ENCODE results near the gene RABEP2.
"Not testable (repeated sequence)": the region's sequence is repeated elsewhere in the genome, so short reads cannot be mapped to it uniquely, and the experiment has no call there.

Gene RABEP2

GRCh38 chr16:28903344-28904042 is 21.5 kb downstream of the RABEP2 start:
- no peak for DNase-seq

- DNase-seq, result no peak
Measured at GRCh38 chr16:28902909-28903308, 22.1 kb downstream of the RABEP2 start.

- no peak for DNase-seq
Measured at GRCh38 chr16:28901862-28902261, 23.2 kb downstream of the RABEP2 start.

DNA sequence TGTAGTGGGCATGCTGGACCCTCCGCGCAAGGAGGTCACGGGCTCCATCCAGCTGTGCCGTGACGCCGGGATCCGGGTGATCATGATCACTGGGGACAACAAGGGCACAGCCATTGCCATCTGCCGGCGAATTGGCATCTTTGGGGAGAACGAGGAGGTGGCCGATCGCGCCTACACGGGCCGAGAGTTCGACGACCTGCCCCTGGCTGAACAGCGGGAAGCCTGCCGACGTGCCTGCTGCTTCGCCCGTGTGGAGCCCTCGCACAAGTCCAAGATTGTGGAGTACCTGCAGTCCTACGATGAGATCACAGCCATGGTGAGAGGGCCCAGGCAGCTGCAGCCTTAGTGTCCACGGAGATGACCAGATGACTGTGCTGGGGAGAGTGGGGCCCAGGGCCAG is 24.4 kb downstream of the RABEP2 start:
- no peak for DNase-seq

DNA sequence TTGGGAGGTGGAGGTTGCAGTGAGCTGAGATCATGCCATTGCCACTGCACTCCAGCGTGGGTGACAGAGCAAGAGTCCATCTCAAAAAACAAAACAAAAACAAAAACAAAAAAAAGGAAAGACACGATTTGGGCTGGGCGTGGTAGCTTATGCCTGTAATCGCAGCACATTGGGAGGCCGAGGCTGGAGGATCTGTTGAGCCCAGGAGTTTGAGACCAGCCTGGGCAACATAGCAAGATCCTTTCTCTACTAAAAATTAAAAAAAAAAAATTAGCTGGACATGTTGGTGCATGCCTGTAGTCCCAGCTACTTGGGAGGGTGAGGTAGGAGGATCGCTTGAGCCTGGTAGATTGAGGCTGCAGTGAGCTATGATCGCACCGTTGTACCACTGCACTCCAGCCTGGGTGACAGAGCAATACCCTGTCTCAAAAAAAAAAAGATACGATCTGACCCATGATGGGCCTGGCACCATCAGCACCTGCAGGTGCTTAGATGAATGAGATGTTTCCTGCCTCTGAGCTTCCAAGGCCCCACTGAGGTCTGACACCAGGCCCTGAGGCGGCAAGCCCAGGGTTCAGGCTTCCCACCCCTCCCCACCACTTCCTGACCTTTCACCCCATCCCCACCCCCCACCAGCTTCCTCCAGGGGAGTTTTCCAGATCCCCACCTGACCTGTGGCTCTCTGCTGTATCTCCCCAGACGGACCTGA is 25.0 kb downstream of the RABEP2 start:
- no peak for DNase-seq

- no peak for DNase-seq
Measured at GRCh38 chr16:28898942-28899341, 26.1 kb downstream of the RABEP2 start.

DNA sequence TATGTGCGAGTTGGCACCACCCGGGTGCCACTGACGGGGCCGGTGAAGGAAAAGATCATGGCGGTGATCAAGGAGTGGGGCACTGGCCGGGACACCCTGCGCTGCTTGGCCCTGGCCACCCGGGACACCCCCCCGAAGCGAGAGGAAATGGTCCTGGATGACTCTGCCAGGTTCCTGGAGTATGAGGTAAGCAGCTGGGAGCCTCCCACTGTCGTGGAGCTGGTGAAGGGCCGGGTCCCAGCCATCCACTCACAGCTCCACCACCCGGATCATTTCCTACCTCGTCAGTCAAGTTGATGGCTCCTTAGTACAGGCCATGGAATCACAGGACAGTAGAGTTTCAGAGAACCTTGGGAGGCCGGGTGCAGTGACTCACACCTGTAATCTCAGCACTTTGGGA is 26.8 kb downstream of the RABEP2 start:
- no peak for DNase-seq

DNA sequence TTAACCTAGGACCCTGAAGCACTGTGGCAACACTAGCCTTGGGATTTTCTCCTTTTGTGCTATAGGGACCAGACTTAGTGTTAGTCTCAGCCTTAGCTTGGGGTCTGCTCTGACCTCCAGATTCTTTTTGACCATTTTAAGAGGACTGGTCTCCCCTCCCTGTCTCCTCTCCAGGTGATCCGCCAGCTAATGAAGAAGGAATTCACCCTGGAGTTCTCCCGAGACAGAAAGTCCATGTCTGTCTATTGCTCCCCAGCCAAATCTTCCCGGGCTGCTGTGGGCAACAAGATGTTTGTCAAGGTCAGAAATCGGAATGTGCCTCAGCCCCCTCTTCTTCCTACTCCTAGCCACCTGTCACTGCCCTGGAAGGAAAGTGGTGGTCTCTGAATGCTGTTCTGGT is 27.2 kb downstream of the RABEP2 start:
- DNase-seq, result no peak

- DNase-seq, result no peak
Measured at GRCh38 chr16:28895609-28896008, 29.4 kb downstream of the RABEP2 start.

- DNase-seq, result no peak
Measured at GRCh38 chr16:28893291-28893690, 31.7 kb downstream of the RABEP2 start.

GRCh38 chr16:28891964-28892890 is 32.8 kb downstream of the RABEP2 start:
- no peak for DNase-seq

DNA sequence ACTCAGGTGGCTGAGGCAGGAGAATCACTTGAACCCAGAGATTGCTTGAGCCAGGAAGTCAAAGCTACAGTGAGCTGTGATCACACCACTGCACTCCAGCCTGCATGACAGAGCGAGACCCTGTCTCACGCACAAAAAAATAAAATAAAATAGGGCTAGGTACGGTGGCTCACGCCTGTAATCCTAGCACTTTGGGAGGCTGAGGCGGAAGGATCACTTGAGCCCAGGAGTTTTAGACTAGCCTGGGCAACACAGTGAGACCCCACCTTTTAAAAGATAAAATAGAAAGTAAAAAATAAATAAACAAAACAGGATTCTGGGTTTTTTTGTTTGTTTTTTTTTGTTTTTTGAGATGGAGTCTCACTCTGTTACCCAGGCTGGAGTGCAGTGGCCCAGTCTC is 34.7 kb downstream of the RABEP2 start:
- DNase-seq, result not testable (repeated sequence)

DNA sequence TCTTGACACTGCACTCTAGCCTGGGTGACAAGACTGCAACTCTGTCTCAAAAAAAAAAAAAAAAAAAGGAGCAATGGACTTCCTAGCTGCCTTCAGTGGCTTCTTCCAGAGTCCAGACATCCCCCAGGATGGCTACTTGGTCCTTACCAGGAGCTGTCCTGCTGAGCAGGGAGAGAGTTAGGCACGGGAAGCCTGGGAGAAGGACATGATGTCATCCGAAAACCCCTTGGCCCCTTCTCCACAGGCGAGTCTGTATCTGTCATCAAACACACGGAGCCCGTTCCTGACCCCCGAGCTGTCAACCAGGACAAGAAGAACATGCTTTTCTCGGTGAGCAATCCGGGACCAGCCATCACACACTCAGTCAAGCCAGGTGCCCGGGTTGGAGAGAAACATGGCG is 38.1 kb downstream of the RABEP2 start:
- DNase-seq, result no peak

DNA sequence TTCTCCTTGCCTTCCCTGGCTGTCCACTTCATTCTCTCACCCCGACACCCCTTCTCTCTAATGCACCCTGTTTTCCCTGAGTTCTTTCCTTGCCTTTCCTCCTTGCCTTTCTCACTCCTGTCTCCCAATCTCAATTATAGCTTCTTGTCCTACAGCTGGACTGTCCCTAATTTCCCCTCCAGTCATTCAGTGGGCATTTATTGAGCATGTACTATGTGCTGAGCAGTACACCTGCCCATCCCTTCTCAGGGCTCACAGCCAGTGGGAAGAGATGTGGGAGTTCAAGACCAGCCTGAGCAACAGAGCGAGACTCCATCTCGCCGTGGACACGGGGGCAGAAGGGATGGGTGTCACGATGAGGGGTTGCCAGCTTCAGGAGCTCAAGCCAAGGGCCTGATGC is 41.0 kb downstream of the RABEP2 start:
- DNase-seq, result no peak

DNA sequence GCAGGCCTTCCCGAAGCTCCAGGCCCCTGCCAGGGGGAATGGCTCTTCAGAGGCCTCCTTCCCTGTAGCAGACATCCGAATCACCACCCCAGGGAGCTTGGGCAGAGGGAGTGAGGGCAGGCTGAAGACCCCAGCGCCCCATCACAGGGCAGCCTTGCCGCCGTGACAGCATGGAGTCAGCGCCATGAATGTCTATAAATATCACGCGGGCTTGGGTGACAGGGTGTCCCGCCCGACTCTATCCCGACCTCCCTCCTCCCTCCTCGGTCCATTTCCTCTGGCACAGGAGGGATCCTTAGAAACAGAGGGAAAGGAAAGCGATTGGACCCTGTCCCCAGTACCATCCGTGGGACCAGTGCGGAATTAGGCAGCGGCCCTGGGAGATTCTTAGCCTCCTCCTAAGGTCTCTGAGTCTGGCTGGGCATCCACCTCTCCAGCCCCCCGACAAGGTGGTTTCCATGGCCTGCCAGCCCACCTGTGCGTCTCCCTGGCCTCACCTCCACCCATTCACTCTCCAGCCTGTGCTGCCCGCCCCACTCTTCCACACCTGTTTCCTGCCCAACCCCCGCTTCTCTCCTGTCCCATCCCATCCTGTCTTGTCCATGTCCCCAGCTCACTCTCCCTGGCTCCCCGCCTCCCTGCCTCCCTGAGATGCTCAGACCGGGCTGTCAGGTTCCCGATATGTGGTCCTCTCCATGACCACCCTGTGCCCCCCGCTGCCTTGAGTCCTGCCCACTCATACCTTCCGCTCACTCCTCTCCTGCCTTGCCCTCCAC is 41.6 kb downstream of the RABEP2 start:
- no peak for DNase-seq

DNA sequence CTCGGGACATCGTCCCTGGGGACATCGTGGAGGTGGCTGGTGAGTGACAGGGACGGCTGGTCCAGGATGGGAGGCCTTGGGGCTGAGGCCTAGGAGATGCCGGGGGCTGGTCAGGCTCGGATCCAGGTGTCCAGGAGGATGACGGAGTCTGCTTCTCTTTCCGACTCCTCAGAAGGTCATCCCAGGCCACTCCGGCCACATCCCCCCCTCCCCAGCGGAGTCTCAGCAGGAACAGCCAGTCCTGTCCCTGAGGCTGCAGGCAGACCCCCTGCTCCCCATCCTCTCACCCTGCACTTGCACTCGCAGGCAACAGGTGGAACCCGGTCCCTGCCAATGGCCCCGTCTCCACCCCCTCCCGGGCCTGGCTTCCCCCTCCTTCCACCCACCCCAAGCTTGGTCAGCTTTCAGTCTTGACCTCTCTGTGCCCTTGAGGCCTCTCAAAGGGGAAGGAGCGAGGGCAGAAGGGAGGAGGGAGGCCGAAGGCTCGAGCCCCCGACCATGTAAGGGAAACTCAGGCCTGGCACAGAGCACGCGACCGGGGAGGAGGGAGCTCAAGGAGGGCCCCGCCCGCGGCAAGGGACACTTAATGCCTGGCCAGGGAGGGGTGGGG is 42.4 kb downstream of the RABEP2 start:
- DNase-seq, result no peak

DNA sequence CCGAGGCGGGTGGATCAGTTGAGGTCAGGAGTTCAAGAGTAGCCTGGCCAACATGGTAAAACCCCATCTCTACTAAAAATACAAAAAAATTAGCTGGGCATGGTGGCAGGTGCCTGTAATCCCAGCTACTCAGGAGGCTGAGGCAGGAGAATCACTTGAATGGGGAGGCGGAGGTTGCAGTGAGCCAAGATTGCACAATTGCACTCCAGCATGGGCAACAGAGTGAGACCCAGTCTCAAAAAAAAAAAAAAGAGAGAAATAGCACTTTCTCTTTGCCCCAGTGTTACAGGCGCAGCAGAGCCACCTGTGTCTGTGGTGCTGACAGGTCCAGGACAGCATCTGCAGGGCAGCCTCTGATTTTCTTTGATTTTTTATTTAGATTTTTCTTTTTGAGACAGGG is 43.5 kb downstream of the RABEP2 start:
- DNase-seq, result not testable (repeated sequence)

DNA sequence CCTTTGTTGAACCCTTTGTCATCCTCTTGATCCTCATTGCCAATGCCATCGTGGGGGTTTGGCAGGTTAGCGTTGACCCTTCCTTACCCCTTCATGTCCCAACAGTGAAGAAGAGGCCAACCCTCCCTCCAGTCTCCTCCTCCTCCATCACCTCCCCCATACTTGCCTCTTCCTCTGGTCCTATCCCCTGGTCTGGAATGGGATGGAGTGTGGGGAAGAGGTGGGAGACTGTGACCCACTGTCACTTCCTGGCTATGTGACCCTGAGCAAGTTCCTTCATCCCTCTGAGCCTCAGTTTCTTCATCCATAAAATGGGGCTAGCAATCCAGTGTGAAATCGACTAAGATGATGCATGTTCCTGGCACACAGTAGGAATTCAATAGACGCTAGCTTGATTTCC is 44.1 kb downstream of the RABEP2 start:
- DNase-seq, result no peak

- DNase-seq, result no peak
Measured at GRCh38 chr16:28880589-28880915, 44.5 kb downstream of the RABEP2 start.

- peak; percentile 82 for DNase-seq
Measured at GRCh38 chr16:28879841-28880588, 45.0 kb downstream of the RABEP2 start.

- no peak for DNase-seq
Measured at GRCh38 chr16:28879261-28879840, 45.7 kb downstream of the RABEP2 start.
